ENCODE results near the gene RAD18. TPM values are rescaled to one million over a fixed set of nuclear protein-coding genes. Genes with fewer than 3 reads are reported as not detected.

Gene RAD18
- total and polyA plus RNA-seq, 4 donors = 1.2 to 9.0 (median 4.3) TPM

DNA sequence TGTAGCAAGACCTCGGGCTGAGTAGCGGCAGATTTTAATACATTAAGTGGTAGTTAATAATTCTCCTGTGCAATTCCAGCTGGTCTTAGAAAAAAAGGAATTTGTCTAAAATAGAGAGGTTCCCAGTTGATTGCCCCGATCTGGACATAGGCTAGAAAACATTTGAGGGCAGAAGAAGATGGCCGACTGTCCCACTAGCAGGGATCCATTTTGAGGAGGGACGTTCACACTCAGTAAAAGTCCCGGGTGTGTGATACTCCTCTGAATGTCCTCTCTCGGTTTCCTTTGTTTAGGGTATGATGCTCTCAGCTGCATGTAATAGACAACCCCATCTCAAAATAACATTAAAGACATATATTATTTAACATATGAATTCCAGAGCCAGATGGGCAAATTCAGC lies 116.0 kb downstream of the RAD18 start:
- Histone ChIP-seq H3K9me3 (ENCODE audit: control insufficient read depth in 4 of 4, low read length in 3 of 4) (no peaks in the 10 kb centered on the region), H3K4me1 (ENCODE audit: control insufficient read depth in 4 of 4, insufficient read depth in 4 of 4, low read length in 3 of 4) (no peaks in the 10 kb centered on the region), H3K27ac (ENCODE audit: low read depth in 1 of 2, low read length in 2 of 2) (no peak overlapping the region), H3K36me3 (ENCODE audit: control insufficient read depth in 4 of 4, insufficient read depth in 3 of 4, low read depth in 1 of 4, low read length in 3 of 4) (no peaks in the 10 kb centered on the region), H3K4me3 (ENCODE audit: low read depth in 1 of 3, low read length in 3 of 3) (no peak overlapping the region), H3K9ac (ENCODE audit: low read depth in 1 of 2, low read length in 2 of 2) (no peak overlapping the region), H3K27me3 (ENCODE audit: control insufficient read depth in 4 of 4, insufficient read depth in 4 of 4, low read length in 3 of 4) (no peaks in the 10 kb centered on the region)
- DNase-seq (ENCODE audit: low spot score) = no peak
- TF ChIP-seq FOXA2 (IDR thresholded peaks at IDR 0.05) (no peak), JUND (IDR thresholded peaks at IDR 0.05) (no peak), FOXA1 (IDR thresholded peaks at IDR 0.05) (no peak), TAF1 (conservative IDR thresholded peaks at IDR 0.05) (no peak), SP1 (IDR thresholded peaks at IDR 0.05) (no peak), RXRA (IDR thresholded peaks at IDR 0.05) (no peak), RAD21 (IDR thresholded peaks at IDR 0.05) (no peak), GABPA (IDR thresholded peaks at IDR 0.05 in 1 of 2, conservative IDR thresholded peaks at IDR 0.05 in 1 of 2) (no peak), NR2F2 (IDR thresholded peaks at IDR 0.05) (no peak), HNF4G (IDR thresholded peaks at IDR 0.05) (no peak), HNF4A (conservative IDR thresholded peaks at IDR 0.05) (no peak), EGR1 (IDR thresholded peaks at IDR 0.05; ENCODE audit: low read depth in 2 of 2) (no peak), YY1 (IDR thresholded peaks at IDR 0.05) (no peak)
- TF ChIP-seq, protein P1, sequence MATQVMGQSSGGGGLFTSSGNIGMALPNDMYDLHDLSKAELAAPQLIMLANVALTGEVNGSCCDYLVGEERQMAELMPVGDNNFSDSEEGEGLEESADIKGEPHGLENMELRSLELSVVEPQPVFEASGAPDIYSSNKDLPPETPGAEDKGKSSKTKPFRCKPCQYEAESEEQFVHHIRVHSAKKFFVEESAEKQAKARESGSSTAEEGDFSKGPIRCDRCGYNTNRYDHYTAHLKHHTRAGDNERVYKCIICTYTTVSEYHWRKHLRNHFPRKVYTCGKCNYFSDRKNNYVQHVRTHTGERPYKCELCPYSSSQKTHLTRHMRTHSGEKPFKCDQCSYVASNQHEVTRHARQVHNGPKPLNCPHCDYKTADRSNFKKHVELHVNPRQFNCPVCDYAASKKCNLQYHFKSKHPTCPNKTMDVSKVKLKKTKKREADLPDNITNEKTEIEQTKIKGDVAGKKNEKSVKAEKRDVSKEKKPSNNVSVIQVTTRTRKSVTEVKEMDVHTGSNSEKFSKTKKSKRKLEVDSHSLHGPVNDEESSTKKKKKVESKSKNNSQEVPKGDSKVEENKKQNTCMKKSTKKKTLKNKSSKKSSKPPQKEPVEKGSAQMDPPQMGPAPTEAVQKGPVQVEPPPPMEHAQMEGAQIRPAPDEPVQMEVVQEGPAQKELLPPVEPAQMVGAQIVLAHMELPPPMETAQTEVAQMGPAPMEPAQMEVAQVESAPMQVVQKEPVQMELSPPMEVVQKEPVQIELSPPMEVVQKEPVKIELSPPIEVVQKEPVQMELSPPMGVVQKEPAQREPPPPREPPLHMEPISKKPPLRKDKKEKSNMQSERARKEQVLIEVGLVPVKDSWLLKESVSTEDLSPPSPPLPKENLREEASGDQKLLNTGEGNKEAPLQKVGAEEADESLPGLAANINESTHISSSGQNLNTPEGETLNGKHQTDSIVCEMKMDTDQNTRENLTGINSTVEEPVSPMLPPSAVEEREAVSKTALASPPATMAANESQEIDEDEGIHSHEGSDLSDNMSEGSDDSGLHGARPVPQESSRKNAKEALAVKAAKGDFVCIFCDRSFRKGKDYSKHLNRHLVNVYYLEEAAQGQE (IDR thresholded peaks at IDR 0.05) = no peak
- TF ChIP-seq, protein P2, sequence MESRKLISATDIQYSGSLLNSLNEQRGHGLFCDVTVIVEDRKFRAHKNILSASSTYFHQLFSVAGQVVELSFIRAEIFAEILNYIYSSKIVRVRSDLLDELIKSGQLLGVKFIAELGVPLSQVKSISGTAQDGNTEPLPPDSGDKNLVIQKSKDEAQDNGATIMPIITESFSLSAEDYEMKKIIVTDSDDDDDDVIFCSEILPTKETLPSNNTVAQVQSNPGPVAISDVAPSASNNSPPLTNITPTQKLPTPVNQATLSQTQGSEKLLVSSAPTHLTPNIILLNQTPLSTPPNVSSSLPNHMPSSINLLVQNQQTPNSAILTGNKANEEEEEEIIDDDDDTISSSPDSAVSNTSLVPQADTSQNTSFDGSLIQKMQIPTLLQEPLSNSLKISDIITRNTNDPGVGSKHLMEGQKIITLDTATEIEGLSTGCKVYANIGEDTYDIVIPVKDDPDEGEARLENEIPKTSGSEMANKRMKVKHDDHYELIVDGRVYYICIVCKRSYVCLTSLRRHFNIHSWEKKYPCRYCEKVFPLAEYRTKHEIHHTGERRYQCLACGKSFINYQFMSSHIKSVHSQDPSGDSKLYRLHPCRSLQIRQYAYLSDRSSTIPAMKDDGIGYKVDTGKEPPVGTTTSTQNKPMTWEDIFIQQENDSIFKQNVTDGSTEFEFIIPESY (IDR thresholded peaks at IDR 0.05) = no peak
- TF ChIP-seq, protein P3, sequence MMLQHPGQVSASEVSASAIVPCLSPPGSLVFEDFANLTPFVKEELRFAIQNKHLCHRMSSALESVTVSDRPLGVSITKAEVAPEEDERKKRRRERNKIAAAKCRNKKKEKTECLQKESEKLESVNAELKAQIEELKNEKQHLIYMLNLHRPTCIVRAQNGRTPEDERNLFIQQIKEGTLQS (IDR thresholded peaks at IDR 0.05) = no peak
- TF ChIP-seq, protein P4, sequence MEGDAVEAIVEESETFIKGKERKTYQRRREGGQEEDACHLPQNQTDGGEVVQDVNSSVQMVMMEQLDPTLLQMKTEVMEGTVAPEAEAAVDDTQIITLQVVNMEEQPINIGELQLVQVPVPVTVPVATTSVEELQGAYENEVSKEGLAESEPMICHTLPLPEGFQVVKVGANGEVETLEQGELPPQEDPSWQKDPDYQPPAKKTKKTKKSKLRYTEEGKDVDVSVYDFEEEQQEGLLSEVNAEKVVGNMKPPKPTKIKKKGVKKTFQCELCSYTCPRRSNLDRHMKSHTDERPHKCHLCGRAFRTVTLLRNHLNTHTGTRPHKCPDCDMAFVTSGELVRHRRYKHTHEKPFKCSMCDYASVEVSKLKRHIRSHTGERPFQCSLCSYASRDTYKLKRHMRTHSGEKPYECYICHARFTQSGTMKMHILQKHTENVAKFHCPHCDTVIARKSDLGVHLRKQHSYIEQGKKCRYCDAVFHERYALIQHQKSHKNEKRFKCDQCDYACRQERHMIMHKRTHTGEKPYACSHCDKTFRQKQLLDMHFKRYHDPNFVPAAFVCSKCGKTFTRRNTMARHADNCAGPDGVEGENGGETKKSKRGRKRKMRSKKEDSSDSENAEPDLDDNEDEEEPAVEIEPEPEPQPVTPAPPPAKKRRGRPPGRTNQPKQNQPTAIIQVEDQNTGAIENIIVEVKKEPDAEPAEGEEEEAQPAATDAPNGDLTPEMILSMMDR (IDR thresholded peaks at IDR 0.05; ENCODE audit: low read depth, low read length, missing input control) = no peak
- TF ChIP-seq, protein P5, sequence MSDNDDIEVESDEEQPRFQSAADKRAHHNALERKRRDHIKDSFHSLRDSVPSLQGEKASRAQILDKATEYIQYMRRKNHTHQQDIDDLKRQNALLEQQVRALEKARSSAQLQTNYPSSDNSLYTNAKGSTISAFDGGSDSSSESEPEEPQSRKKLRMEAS (IDR thresholded peaks at IDR 0.05) = no peak
- 94% methylated on average over 7 of the region's 7 CpGs for WGBS

Data from liver (tissue), 9 donors.